Loucy (cell line): ENCODE results near the gene RELT.
A peak's percentile ranks its signal among the peaks of the same experiment; 100 is the strongest.

ENCODE experiments used
- H2AFZ ChIP-seq: fragments of 200-600 bp; sonication (generic); 2 replicates; pipeline ENCODE4 v1.6.0; 2016; ENCODE audit warnings: antibody characterized with exemption, mild to moderate bottlenecking, low read length, moderate library complexity
- H3F3A ChIP-seq: fragments of 200-600 bp; 2 replicates; pipeline ENCODE4 v1.6.0; 2016; ENCODE audit warnings: antibody characterized with exemption, low read depth, mild to moderate bottlenecking
- H3K27me3 ChIP-seq: fragments of 200-600 bp; sonication (generic); 2 replicates; pipeline ENCODE4 v1.6.1; 2014; ENCODE audit warnings: low read length, mild to moderate bottlenecking; ENCODE audit not compliant: insufficient read depth, poor library complexity, severe bottlenecking
- H3K36me3 ChIP-seq: fragments of 200-600 bp; sonication (generic); 2 replicates; pipeline ENCODE4 v1.6.1; 2016; ENCODE audit warnings: low read length; ENCODE audit not compliant: insufficient read depth
- H3K4me1 ChIP-seq: fragments of 200-600 bp; sonication (generic); 2 replicates; pipeline ENCODE4 v1.5.1; 2014; ENCODE audit warnings: low read length, mild to moderate bottlenecking; ENCODE audit not compliant: insufficient read depth, poor library complexity, severe bottlenecking
- H3K4me2 ChIP-seq: fragments of 200-600 bp; sonication (generic); 2 replicates; pipeline ENCODE4 v1.6.0; 2014; ENCODE audit warnings: antibody characterized with exemption, low read length, low read depth, mild to moderate bottlenecking; ENCODE audit not compliant: poor library complexity, severe bottlenecking
- H3K4me3 ChIP-seq: fragments of 200-600 bp; sonication (generic); 2 replicates; pipeline ENCODE4 v1.5.1; 2014; ENCODE audit warnings: low read length, mild to moderate bottlenecking, mixed read lengths; ENCODE audit not compliant: poor library complexity, severe bottlenecking
- H3K79me2 ChIP-seq: fragments of 200-600 bp; sonication (generic); 2 replicates; pipeline ENCODE4 v1.6.1; 2014; ENCODE audit warnings: low read length; ENCODE audit not compliant: insufficient read depth
- H3K9ac ChIP-seq: fragments of 200-600 bp; sonication (generic); 2 replicates; pipeline ENCODE4 v1.6.0; 2014; ENCODE audit warnings: mild to moderate bottlenecking, low read depth, low read length, moderate library complexity; ENCODE audit not compliant: poor library complexity, severe bottlenecking
- H3K9me2 ChIP-seq: fragments of 200-600 bp; sonication (generic); replicated peaks from 2 replicates; pipeline ENCODE4 v1.6.1; 2016; ENCODE audit warnings: low read depth, low read length, mixed read lengths
- H3K9me3 ChIP-seq: fragments of 200-600 bp; sonication (generic); 2 replicates; pipeline ENCODE4 v1.6.1; 2014; ENCODE audit warnings: mild to moderate bottlenecking, antibody characterized with exemption, low read length, low read depth; ENCODE audit not compliant: insufficient read depth
- H4K20me1 ChIP-seq: fragments of 200-600 bp; sonication (generic); 2 replicates; pipeline ENCODE4 v1.6.0; 2014; ENCODE audit warnings: antibody characterized with exemption, low read length, mild to moderate bottlenecking; ENCODE audit not compliant: insufficient read depth, poor library complexity, severe bottlenecking
- CTCF ChIP-seq: fragments of 200-600 bp; sonication (generic); conservative IDR thresholded peaks from 2 replicates; pipeline ENCODE4 v1.5.1; 2014; ENCODE audit warnings: mild to moderate bottlenecking, antibody characterized with exemption, low read length
- EZH2phosphoT487 ChIP-seq: fragments of 200-600 bp; IDR thresholded peaks from 2 replicates; pipeline ENCODE4 v1.6.1; 2018; ENCODE audit warnings: antibody characterized with exemption, mild to moderate bottlenecking, moderate library complexity, borderline replicate concordance

The RELT gene

GRCh38 chr11:73387594-73388264, 11.5 kb downstream of the RELT start:
- Histone ChIP-seq H3K27me3 (no peaks in the 10 kb centered on the region), H3K79me2 (peaks cover 67% of the 10 kb centered on the region), H3K9me2 (no peaks in the 10 kb centered on the region), H4K20me1 (peaks cover 42% of the 10 kb centered on the region), H2AFZ (no peak overlapping the region), H3K4me1 (peaks cover 48% of the 10 kb centered on the region), H3K9me3 (no peaks in the 10 kb centered on the region), H3K9ac (peak overlapping the region; percentile 46), H3K4me2 (peak overlapping the region; percentile 87), H3F3A (no peaks in the 10 kb centered on the region), H3K4me3 (no peak overlapping the region), H3K36me3 (peaks cover 29% of the 10 kb centered on the region; the same call in 1 of the 2 replicates)
- TF ChIP-seq CTCF = no peak
- TF ChIP-seq EZH2phosphoT487 = no peak

DNA sequence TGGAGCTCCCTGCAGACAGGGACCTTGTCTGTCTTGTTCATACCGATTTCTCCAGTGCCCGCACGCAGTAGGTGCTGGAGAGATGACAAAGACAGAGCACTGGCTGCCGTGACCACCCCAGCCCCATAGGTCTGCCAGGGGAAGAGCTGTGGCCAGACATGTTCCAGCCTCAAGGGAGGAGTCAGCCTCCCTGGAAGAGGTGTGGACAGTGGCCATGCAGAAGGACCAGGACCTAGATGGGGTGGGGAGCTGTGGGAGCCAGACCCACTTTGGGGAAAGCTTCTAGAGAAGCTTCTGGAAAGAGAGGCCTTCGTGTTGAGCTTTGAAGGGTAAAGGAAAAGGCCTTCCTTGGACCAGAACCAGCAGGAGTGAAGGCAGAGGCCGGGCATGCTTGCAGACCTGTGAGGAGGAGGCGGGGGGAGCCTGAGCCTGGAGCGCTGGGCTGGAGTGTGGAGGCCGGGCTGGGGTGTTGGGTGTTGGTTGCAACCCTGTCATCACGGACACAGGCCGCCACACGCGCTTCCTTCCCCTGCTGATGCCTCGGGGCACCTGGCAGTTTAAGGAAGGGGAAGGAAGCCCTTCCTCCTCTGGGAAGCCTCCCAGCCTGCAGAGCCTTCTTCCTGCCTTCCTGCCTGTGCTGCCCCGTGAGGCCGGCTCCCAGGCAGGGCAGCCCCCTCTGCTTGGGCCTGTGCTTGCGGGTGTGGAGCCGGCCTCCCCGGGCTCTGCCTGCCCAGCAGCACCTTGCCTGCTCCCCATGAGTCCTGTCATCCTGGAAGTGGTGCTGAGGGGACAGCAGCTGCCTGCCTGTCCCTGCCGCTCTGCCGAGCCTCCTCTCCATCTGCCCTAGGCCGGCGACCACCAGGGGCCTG, 12.3 kb downstream of the RELT start:
- no peak overlapping the region for H3K4me2 ChIP-seq
- H3K9me2 ChIP-seq = no peaks in the 10 kb centered on the region
- no peak overlapping the region for H3K9ac ChIP-seq
- H3K79me2 ChIP-seq = peaks cover 59% of the 10 kb centered on the region
- no peaks in the 10 kb centered on the region for H3K9me3 ChIP-seq
- H3K4me3 ChIP-seq = no peak overlapping the region
- peaks cover 41% of the 10 kb centered on the region for H3K4me1 ChIP-seq
- H4K20me1 ChIP-seq = peaks cover 34% of the 10 kb centered on the region
- H2AFZ ChIP-seq = no peak overlapping the region
- peaks cover 35% of the 10 kb centered on the region; the same call in 1 of the 2 replicates for H3K36me3 ChIP-seq
- no peaks in the 10 kb centered on the region for H3F3A ChIP-seq
- no peaks in the 10 kb centered on the region for H3K27me3 ChIP-seq
- no peak for TF ChIP-seq EZH2phosphoT487
- TF ChIP-seq CTCF = no peak

DNA sequence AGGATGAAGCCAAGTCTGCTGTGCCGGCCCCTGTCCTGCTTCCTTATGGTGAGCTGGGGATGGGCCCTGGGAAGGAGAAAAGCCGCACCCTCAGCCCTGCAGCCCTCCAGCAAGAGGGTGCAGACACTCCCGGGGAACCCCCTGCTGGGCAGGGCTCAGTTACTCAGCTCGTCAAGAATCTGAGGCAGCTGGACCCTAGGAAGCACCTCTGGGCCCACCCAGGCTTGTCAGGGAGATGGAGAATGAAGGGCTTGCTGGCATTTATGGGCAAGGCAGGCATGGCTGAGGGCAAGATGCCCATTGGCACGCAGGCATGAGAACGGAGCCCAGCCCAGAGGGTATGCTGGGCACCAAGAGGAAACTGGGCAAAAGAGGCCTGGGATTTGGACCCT, 12.9 kb downstream of the RELT start:
- TF ChIP-seq CTCF (no peak), EZH2phosphoT487 (no peak)
- Histone ChIP-seq H3K9me3 (no peaks in the 10 kb centered on the region), H3K4me1 (peaks cover 36% of the 10 kb centered on the region), H3K9me2 (no peaks in the 10 kb centered on the region), H3F3A (no peaks in the 10 kb centered on the region), H3K9ac (no peak overlapping the region), H3K36me3 (peaks cover 41% of the 10 kb centered on the region; the same call in 1 of the 2 replicates), H3K4me2 (no peak overlapping the region), H3K4me3 (no peak overlapping the region), H3K27me3 (no peaks in the 10 kb centered on the region), H2AFZ (no peak overlapping the region), H3K79me2 (peaks cover 53% of the 10 kb centered on the region), H4K20me1 (peaks cover 28% of the 10 kb centered on the region)
